Measurements from ENCODE around the gene MYDGF.

MYDGF gene

DNA sequence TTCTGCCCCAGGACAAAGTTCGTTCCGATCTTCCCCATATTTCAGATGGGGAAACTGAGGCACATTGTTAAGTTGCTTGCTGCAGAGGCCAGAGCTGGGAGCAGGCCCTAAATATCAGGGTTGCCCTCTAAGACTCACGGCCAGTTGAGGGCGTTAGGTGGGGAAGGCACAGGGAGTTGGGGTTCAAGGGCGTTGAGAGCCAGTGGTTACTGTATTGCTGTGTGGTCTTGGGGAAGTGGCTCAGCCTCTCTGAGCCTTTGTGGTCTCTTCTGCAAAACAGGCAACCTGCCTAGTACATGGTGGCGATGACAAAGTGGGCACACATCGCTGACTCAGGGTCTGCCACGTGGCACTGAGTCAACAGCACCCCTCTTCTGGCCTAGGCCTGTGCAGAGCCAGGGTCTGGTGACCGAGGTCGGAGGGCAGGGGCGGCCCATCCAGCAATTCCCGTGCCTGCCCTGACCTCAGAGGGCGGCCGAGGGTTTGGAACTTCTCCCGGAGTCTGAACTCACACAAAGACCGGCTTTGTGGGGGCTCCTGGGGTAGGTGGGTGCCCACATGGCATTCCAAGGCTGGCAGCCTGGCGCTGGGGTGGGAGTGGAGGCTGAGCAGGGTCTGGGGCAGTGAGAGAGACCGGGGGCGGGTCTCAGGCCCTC, 20.6 kb downstream of the MYDGF start:
- H3K9ac ChIP-seq (ENCODE audit: low read length), result no peak overlapping the region

DNA sequence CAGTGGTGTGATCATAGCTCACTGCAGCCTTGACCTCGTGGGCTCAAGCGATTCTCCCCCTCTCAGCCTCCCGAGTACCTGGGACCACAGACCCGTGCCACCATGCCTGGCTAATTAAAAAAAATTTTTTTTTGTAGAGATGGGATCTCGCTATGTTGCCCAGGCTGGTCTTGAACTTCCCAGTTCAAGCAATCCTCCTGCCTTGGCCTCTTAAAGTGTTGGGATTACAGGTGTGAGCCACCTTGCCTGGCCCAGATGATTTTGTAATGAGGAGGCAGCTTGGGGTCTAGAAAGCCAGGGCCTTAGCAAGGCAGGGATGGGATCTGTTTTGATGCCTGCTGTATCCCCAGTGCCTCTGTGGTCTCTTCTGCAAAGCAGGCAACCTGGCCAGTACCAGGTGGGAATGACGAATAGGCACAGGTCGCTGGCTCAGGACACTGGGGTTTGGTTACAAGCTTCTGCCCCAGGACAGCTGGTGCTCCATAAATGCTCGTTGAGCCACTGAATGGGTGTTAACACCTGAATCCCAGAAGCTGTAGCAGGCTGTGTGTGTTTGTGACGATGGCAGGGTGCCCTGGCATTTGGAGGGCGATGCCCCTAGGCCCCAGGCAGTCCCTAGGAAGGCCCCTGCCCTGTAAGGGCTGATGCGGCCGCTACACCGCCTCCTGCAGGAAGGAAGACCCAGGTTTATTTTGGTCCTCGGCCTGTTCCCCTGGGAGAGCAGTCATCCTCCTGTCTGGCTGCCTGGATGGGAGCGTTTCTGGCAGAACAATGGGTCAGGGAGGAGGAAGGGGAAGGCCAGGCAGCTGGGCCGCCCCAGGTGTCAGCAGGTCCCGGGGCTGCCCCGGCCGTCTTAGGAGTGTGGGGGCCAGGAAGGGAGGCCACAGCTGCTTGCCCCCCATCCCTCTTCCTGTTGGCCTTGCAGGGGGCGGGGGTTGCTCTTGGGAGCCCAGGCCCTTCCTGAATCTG, 22.2 kb downstream of the MYDGF start:
- Histone ChIP-seq H3F3A (ENCODE audit: insufficient read depth, low read length) (no peaks in the 10 kb centered on the region), H3K4me1 (ENCODE audit: insufficient read depth, low read length, severe bottlenecking) (peaks cover 12% of the 10 kb centered on the region), H3K79me2 (ENCODE audit: insufficient read depth, low read length) (no peaks in the 10 kb centered on the region), H3K27ac (ENCODE audit: low read depth, low read length, poor library complexity, severe bottlenecking) (peak overlapping the region; percentile 46), H2AFZ (ENCODE audit: low read length) (no peak overlapping the region), H3K4me3 (ENCODE audit: low read depth, low read length, poor library complexity, severe bottlenecking) (no peak overlapping the region), H3K4me2 (ENCODE audit: low read length) (peak overlapping the region; percentile 37; the same call in 1 of the 2 replicates), H4K20me1 (ENCODE audit: insufficient read depth, low read length) (no peaks in the 10 kb centered on the region), H3K9me2 (ENCODE audit: low read depth, low read length) (no peaks in the 10 kb centered on the region), H3K9me3 (ENCODE audit: low read length) (no peaks in the 10 kb centered on the region), H3K36me3 (ENCODE audit: insufficient read depth, low read length) (peaks cover 11% of the 10 kb centered on the region; the same call in 1 of the 2 replicates), H3K27me3 (ENCODE audit: insufficient read depth, low read length) (no peaks in the 10 kb centered on the region), H3K9ac (ENCODE audit: low read length) (peak overlapping the region; percentile 20; the same call in 1 of the 2 replicates)
- TF ChIP-seq CTCF (IDR thresholded peaks at IDR 0.05; ENCODE audit: low read length) (peak; percentile 42; the same call in 1 of the 2 replicates), EZH2 (IDR thresholded peaks at IDR 0.05; ENCODE audit: borderline replicate concordance, low read length) (no peak)

More for the DNA sequence above, 20.6 kb downstream of the MYDGF start:
- Histone ChIP-seq H3K79me2 (ENCODE audit: insufficient read depth, low read length) (no peaks in the 10 kb centered on the region), H3K27ac (ENCODE audit: low read depth, low read length, poor library complexity, severe bottlenecking) (no peak overlapping the region), H4K20me1 (ENCODE audit: insufficient read depth, low read length) (no peaks in the 10 kb centered on the region), H3K4me2 (ENCODE audit: low read length) (no peak overlapping the region), H3K4me3 (ENCODE audit: low read depth, low read length, poor library complexity, severe bottlenecking) (no peak overlapping the region), H3F3A (ENCODE audit: insufficient read depth, low read length) (no peaks in the 10 kb centered on the region), H3K9me2 (ENCODE audit: low read depth, low read length) (no peaks in the 10 kb centered on the region), H3K9me3 (ENCODE audit: low read length) (no peaks in the 10 kb centered on the region), H3K27me3 (ENCODE audit: insufficient read depth, low read length) (no peaks in the 10 kb centered on the region), H3K36me3 (ENCODE audit: insufficient read depth, low read length) (peaks cover 11% of the 10 kb centered on the region; the same call in 1 of the 2 replicates), H3K4me1 (ENCODE audit: insufficient read depth, low read length, severe bottlenecking) (peaks cover 20% of the 10 kb centered on the region), H2AFZ (ENCODE audit: low read length) (no peak overlapping the region)
- TF ChIP-seq CTCF (IDR thresholded peaks at IDR 0.05; ENCODE audit: low read length), result no peak
- no peak for TF ChIP-seq EZH2 (IDR thresholded peaks at IDR 0.05; ENCODE audit: borderline replicate concordance, low read length)

- Histone ChIP-seq H4K20me1 (ENCODE audit: insufficient read depth, low read length) (no peaks in the 10 kb centered on the region), H3K4me3 (ENCODE audit: low read depth, low read length, poor library complexity, severe bottlenecking) (no peak overlapping the region), H2AFZ (ENCODE audit: low read length) (no peak overlapping the region), H3K79me2 (ENCODE audit: insufficient read depth, low read length) (no peaks in the 10 kb centered on the region), H3K9ac (ENCODE audit: low read length) (no peak overlapping the region), H3K4me1 (ENCODE audit: insufficient read depth, low read length, severe bottlenecking) (peaks cover 25% of the 10 kb centered on the region), H3K36me3 (ENCODE audit: insufficient read depth, low read length) (0 out of 2 replicates have a peak, but pooled peaks cover 3% of the 10 kb centered on the region), H3K9me3 (ENCODE audit: low read length) (no peaks in the 10 kb centered on the region), H3K9me2 (ENCODE audit: low read depth, low read length) (no peaks in the 10 kb centered on the region), H3K27ac (ENCODE audit: low read depth, low read length, poor library complexity, severe bottlenecking) (no peak overlapping the region), H3F3A (ENCODE audit: insufficient read depth, low read length) (no peaks in the 10 kb centered on the region), H3K27me3 (ENCODE audit: insufficient read depth, low read length) (no peaks in the 10 kb centered on the region), H3K4me2 (ENCODE audit: low read length) (no peak overlapping the region)
- TF ChIP-seq EZH2 (IDR thresholded peaks at IDR 0.05; ENCODE audit: borderline replicate concordance, low read length) (no peak), CTCF (IDR thresholded peaks at IDR 0.05; ENCODE audit: low read length) (no peak)
Observed at GRCh38 chr19:4645718-4646117, 24.4 kb downstream of the MYDGF start.

All from OCI-LY1 (cell line).